MCF 10A (cell line): ENCODE results near the gene AK5. TPM values are rescaled to one million over a fixed set of nuclear protein-coding genes. Genes with fewer than 3 reads are reported as not detected.

Experiments
- BruUV-seq: library from RNA; stranded (reverse); fragments of 400-500 nt; replicated peaks from 2 replicates; lab custom pipeline; 2021; lab: Mats Ljungman, UMichigan
- CTCF ChIA-PET: fragments of 300-600 bp; sonication (Branson Sonifier 250); formaldehyde crosslinking; extraction: SDS; loops from one replicate; lab custom pipeline; 2021; ENCODE audit warnings: antibody characterized with exemption, inconsistent platforms; lab: Yijun Ruan, JAX
- POLR2A ChIA-PET: fragments of 300-600, 350-650 bp; sonication (Branson Sonifier 250); formaldehyde crosslinking; extraction: SDS; loops from one replicate; lab custom pipeline; 2020; ENCODE audit warnings: antibody characterized with exemption, inconsistent platforms; lab: Yijun Ruan, JAX
- DNase-seq: peaks from one replicate; pipeline ENCODE4 v3.0.0-alpha.2; 2018; ENCODE audit not compliant: unreplicated experiment
- H3K27ac Mint-ChIP-seq: one replicate; pipeline ENCODE4 v1.8.0; 2022; ENCODE audit warnings: mild to moderate bottlenecking, low read depth, mixed read lengths; ENCODE audit not compliant: unreplicated experiment
- H3K27me3 Mint-ChIP-seq: one replicate; pipeline ENCODE4 v1.8.0; 2022; ENCODE audit warnings: mixed read lengths; ENCODE audit not compliant: insufficient read depth, unreplicated experiment
- H3K36me3 Mint-ChIP-seq: one replicate; pipeline ENCODE4 v1.8.0; 2022; ENCODE audit warnings: mild to moderate bottlenecking, moderate library complexity, mixed read lengths; ENCODE audit not compliant: insufficient read depth, unreplicated experiment
- H3K4me1 Mint-ChIP-seq: one replicate; pipeline ENCODE4 v1.8.0; 2022; ENCODE audit warnings: mixed read lengths; ENCODE audit not compliant: insufficient read depth, unreplicated experiment
- H3K4me3 Mint-ChIP-seq: one replicate; pipeline ENCODE4 v1.8.0; 2022; ENCODE audit warnings: mild to moderate bottlenecking, moderate library complexity, mixed read lengths; ENCODE audit not compliant: unreplicated experiment
- H3K9me3 Mint-ChIP-seq: one replicate; pipeline ENCODE4 v1.8.0; 2022; ENCODE audit warnings: mixed read lengths; ENCODE audit not compliant: unreplicated experiment
- intact Hi-C: fragments of 100-400 bp; cut with micrococcal nuclease; formaldehyde crosslinking; loops from 2 replicates; pipeline ENCODE4 v1.14.1; 2022
- total RNA-seq: library from RNA; stranded (reverse); gene quantifications from 2 replicates; pipeline ENCODE4 v1.2.3, GENCODE V29; 2022
- TF ChIP-seq, protein P1 (sequence below): fragments of 200-600 bp; IDR thresholded peaks from one replicate; pipeline ENCODE4 v1.8.0; 2022; ENCODE audit warnings: antibody characterized with exemption, mild to moderate bottlenecking; ENCODE audit not compliant: unreplicated experiment

The AK5 gene
- total RNA-seq, 1 experiment from 2014 or later: not detected

DNA sequence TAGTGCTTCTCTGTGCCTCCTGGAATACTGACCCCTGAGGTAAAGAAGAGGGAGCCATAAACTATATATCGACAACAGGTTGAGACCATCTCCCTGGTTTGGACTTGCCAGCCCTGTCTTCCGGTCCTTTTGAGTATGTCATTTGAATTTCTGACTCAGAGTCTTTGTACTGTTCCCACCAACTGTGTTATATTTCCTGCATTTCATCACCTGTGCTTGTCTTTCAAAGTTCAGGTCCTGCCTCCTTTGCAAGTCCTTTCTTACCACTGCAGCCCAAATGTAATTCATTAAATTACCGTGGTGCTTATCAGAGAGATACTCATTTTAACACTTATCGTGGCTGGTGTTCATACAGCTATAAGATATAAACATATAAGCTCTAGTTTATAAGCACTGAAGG, 10.7 kb downstream of the AK5 start:
- intact Hi-C loops: no loop called here
- DNase-seq: no peak
- H3K9me3 Mint-ChIP-seq: no peaks in the 10 kb centered on the region
- H3K27ac Mint-ChIP-seq: no peak overlapping the region
- TF ChIP-seq, protein P1, sequence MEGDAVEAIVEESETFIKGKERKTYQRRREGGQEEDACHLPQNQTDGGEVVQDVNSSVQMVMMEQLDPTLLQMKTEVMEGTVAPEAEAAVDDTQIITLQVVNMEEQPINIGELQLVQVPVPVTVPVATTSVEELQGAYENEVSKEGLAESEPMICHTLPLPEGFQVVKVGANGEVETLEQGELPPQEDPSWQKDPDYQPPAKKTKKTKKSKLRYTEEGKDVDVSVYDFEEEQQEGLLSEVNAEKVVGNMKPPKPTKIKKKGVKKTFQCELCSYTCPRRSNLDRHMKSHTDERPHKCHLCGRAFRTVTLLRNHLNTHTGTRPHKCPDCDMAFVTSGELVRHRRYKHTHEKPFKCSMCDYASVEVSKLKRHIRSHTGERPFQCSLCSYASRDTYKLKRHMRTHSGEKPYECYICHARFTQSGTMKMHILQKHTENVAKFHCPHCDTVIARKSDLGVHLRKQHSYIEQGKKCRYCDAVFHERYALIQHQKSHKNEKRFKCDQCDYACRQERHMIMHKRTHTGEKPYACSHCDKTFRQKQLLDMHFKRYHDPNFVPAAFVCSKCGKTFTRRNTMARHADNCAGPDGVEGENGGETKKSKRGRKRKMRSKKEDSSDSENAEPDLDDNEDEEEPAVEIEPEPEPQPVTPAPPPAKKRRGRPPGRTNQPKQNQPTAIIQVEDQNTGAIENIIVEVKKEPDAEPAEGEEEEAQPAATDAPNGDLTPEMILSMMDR: no peak
- no TSS peak for BruUV-seq
- H3K27me3 Mint-ChIP-seq: peaks cover 34% of the 10 kb centered on the region
- H3K36me3 Mint-ChIP-seq: no peaks in the 10 kb centered on the region
- CTCF ChIA-PET: interaction anchor here (0.6 kb wide), 1 partner anchor 27 kb away, joined by 3 read pairs; no protein-coding TSS in a partner anchor
- POLR2A ChIA-PET: interaction anchor here (0.5 kb wide), 1 partner anchor 638 kb away, joined by 3 read pairs; no protein-coding TSS in a partner anchor
- H3K4me1 Mint-ChIP-seq: no peaks in the 10 kb centered on the region
- H3K4me3 Mint-ChIP-seq: no peak overlapping the region

DNA sequence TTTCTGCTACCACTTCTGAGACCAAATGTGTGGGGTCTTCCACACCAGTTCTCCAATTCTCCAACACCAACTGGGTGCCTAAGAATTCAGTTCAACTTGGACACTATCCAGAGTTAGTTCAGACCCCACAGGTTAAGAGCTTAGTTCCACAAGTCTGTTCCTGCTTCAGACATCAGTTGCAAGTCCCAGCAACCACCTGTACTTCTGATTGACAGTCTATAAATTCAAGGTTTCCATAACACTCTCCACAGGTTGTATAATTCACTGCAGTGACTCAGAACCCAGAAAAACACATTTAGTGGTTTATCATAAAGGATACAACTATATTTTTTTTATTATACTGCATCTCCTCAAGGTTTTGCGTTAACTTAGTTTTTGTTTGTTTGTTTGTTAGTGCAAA, 18.7 kb downstream of the AK5 start:
- Mint-ChIP-seq H3K4me3 (no peak overlapping the region), H3K27me3 (peaks cover 64% of the 10 kb centered on the region), H3K4me1 (no peaks in the 10 kb centered on the region), H3K27ac (no peak overlapping the region), H3K36me3 (no peaks in the 10 kb centered on the region), H3K9me3 (no peaks in the 10 kb centered on the region)
- TF ChIP-seq, protein P1: no peak
- intact Hi-C loops: no loop called here
- no TSS peak for BruUV-seq
- ChIA-PET CTCF (interaction anchor here (0.6 kb wide), 1 partner anchor 228 kb away, joined by 3 read pairs; no protein-coding TSS in a partner anchor), POLR2A (no interaction called here)
- no peak for DNase-seq

DNA sequence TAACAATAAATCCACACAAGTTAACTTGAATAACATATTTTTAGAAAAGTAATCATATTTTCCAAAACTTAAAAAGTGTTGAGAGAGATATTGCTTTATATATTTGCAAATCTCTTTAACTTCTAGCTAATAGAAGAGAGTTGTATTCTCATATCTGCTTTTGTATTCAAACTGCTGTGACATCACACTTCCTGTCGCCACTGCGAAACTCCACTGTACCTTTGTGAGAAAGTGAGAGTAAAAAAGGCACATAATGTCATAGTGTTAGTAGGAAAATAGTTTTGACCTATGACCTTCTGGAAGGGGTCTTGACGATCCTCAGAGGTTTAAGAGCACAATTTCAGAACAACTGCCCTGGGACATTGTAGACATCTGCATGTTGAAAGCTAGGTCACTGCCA, 21.6 kb downstream of the AK5 start:
- Mint-ChIP-seq H3K27me3 (peaks cover 60% of the 10 kb centered on the region), H3K27ac (no peak overlapping the region), H3K4me1 (no peaks in the 10 kb centered on the region), H3K4me3 (no peak overlapping the region), H3K9me3 (no peaks in the 10 kb centered on the region), H3K36me3 (no peaks in the 10 kb centered on the region)
- intact Hi-C loops: no loop called here
- TF ChIP-seq, protein P1: no peak
- POLR2A ChIA-PET: no interaction called here
- BruUV-seq: no TSS peak
- CTCF ChIA-PET: interaction anchor here (0.5 kb wide), 1 partner anchor 127 kb away, joined by 3 read pairs; no protein-coding TSS in a partner anchor
- no peak for DNase-seq

DNA sequence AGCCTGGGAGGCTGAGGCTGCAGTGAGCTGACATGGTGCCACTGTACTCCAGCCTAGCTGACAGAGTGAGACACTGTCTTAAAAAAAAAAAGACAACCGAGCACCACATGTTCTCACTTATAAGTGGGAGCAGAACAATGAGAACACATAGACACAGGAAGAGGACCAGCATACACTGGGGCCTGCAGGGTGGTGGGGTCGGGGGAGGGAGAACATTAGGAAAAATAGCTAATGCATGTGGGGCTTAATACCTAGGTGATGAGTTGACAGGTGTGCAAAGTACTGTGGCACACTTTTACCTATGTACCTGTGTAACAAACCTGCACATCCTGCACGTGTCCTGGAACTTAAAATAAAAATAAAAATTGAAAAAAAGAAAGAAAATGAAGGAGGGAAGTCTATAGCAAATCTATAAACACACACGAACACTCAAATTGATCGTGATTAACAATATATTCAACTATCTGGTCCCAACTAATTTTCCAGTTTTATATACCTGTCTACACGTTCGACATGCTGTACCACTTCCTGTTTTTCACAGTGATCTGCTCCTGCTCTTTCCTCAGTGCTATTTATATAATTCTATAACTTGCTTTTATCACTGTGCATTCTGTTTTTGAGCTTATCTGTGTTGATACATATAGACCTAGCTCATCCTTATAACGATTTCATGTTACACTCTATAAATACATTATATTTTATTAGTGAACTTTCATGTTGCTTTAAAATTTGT, 27.2 kb downstream of the AK5 start:
- Mint-ChIP-seq H3K27me3 (peaks cover 35% of the 10 kb centered on the region), H3K27ac (no peak overlapping the region), H3K4me3 (no peak overlapping the region), H3K4me1 (no peaks in the 10 kb centered on the region), H3K36me3 (no peaks in the 10 kb centered on the region), H3K9me3 (no peaks in the 10 kb centered on the region)
- TF ChIP-seq, protein P1: no peak
- ChIA-PET POLR2A (interaction anchor here (0.6 kb wide), 1 partner anchor 36 kb away, joined by 3 read pairs; no protein-coding TSS in a partner anchor), CTCF (interaction anchor here (0.6 kb wide), 1 partner anchor 788 kb away, joined by 4 read pairs; no protein-coding TSS in a partner anchor)
- BruUV-seq: no TSS peak
- no peak for DNase-seq
- intact Hi-C loops: no loop called here
